HepG2 (cell line): ENCODE measurements around the gene DPYD. TPM values are rescaled to one million over a fixed set of nuclear protein-coding genes. Genes with fewer than 3 reads are reported as not detected.

Experiments
- ATAC-seq: fragments of 200-7000 bp; cut with Tn5 transposase; 3 replicates; pipeline ENCODE4 v1.9.1; 2020; ENCODE audit warnings: mild to moderate bottlenecking, moderate library complexity
- BruUV-seq: library from RNA; stranded (reverse); fragments of 400-500 nt; replicated peaks from 2 replicates; lab custom pipeline; 2021; lab: Mats Ljungman, UMichigan
- CTCF ChIA-PET: fragments of 300-600 bp; formaldehyde crosslinking; extraction: SDS; loops from one replicate; lab custom pipeline; 2021; ENCODE audit warnings: low total read pairs, inconsistent platforms, low intra/inter-chr PET ratio; lab: Yijun Ruan, JAX
- POLR2A ChIA-PET: fragments of 350-600 bp; sonication (Branson Sonifier 250); formaldehyde crosslinking; loops from one replicate; lab custom pipeline; 2020; ENCODE audit warnings: antibody characterized with exemption, inconsistent platforms; lab: Yijun Ruan, JAX
- DNase-seq: peaks from one replicate; pipeline ENCODE4 v3.0.0-alpha.2; 2015; ENCODE audit warnings: low spot score
- FAIRE-seq: peaks from 3 replicates; lab custom pipeline; 2011; peaks lifted over from hg19 to GRCh38; lab: Jason Lieb, UNC
- H2AFZ ChIP-seq: one replicate; pipeline ENCODE4 v1.6.1; 2011; ENCODE audit warnings: low read length, inconsistent platforms
- H3K27ac ChIP-seq: fragments of 300-600 bp; 3 replicates; pipeline ENCODE4 v1.8.0; 2011; ENCODE audit warnings: mixed run types, mild to moderate bottlenecking, mixed read lengths, low read length, inconsistent platforms; ENCODE audit not compliant: insufficient read depth; ENCODE audit errors: extremely low read length
- H3K27me3 ChIP-seq, 2 experiments: fragments of 200-600 bp in 1 of 2; 2 replicates in 1 of 2; 3 replicates in 1 of 2; pipeline versions ENCODE4 v1.6.0 to v1.8.0; 2011; ENCODE audit warnings: low read length in 2 of 2, mild to moderate bottlenecking in 2 of 2, moderate library complexity in 2 of 2, inconsistent platforms in 1 of 2; ENCODE audit not compliant: insufficient read depth in 2 of 2, control insufficient read depth in 1 of 2
- H3K36me3 ChIP-seq, 2 experiments: fragments of 200-600 bp in 1 of 2; replicated peaks in 1 of 2; 2 replicates in 1 of 2; 3 replicates in 1 of 2; pipeline versions ENCODE4 v1.5.1 to v1.8.0; 2011; ENCODE audit warnings: low read length in 2 of 2, inconsistent platforms in 1 of 2; ENCODE audit not compliant: insufficient read depth in 2 of 2, control insufficient read depth in 1 of 2
- H3K4me1 ChIP-seq: 2 replicates; pipeline ENCODE4 v1.5.1; 2012; ENCODE audit warnings: low read length, inconsistent platforms; ENCODE audit not compliant: insufficient read depth
- H3K4me2 ChIP-seq: 2 replicates; pipeline ENCODE4 v1.6.0; 2011; ENCODE audit warnings: low read depth, low read length, inconsistent platforms
- H3K4me3 ChIP-seq, 3 experiments: fragments of 200-600 bp in 1 of 3; sonication (generic), shearing (Covaris generic) in 1 of 3; replicated peaks in 1 of 3; 2 replicates each; pipeline ENCODE4 v1.5.1; 2011 to 2016; ENCODE audit warnings: low read length in 3 of 3, inconsistent platforms in 2 of 3, low read depth in 2 of 3, mild to moderate bottlenecking in 2 of 3, control low read depth in 1 of 3, mixed read lengths in 1 of 3; ENCODE audit not compliant: insufficient read depth in 1 of 3
- H3K79me2 ChIP-seq: one replicate; pipeline ENCODE4 v1.6.1; 2011; ENCODE audit warnings: low read length, inconsistent platforms; ENCODE audit not compliant: insufficient read depth
- H3K9ac ChIP-seq: 2 replicates; pipeline ENCODE4 v1.6.0; 2011; ENCODE audit warnings: mild to moderate bottlenecking, low read depth, low read length, inconsistent platforms; ENCODE audit not compliant: insufficient read depth
- H3K9me3 ChIP-seq: 2 replicates; pipeline ENCODE4 v1.5.1; 2012; ENCODE audit warnings: mild to moderate bottlenecking, low read length
- H4K20me1 ChIP-seq: 2 replicates; pipeline ENCODE4 v1.6.0; 2011; ENCODE audit warnings: inconsistent platforms, mild to moderate bottlenecking, low read length, moderate library complexity; ENCODE audit not compliant: insufficient read depth
- HMGXB3 ChIP-seq: sonication (generic); formaldehyde crosslinking; IDR thresholded peaks from 2 replicates; pipeline ENCODE4 v1.4.0; 2020; ENCODE audit warnings: missing genetic modification reagents, borderline replicate concordance
- RBAK ChIP-seq: sonication (generic); formaldehyde crosslinking; IDR thresholded peaks from 2 replicates; pipeline ENCODE4 v1.5.1; 2020; ENCODE audit warnings: mild to moderate bottlenecking, missing genetic modification reagents
- SMARCC2 ChIP-seq: fragments of 450-650 bp; IDR thresholded peaks from 2 replicates; pipeline ENCODE4 v1.6.1; 2017; ENCODE audit warnings: antibody characterized with exemption, mild to moderate bottlenecking
- TBX3 ChIP-seq: fragments of 450-650 bp; IDR thresholded peaks from 2 replicates; pipeline ENCODE4 v1.6.1; 2017; ENCODE audit warnings: antibody characterized with exemption, mild to moderate bottlenecking, inconsistent platforms, borderline replicate concordance
- TRAFD1 ChIP-seq: sonication (generic); formaldehyde crosslinking; IDR thresholded peaks from 2 replicates; pipeline ENCODE4 v1.5.1; 2020; ENCODE audit warnings: missing genetic modification reagents, mild to moderate bottlenecking, borderline replicate concordance
- ZNF225 ChIP-seq: sonication (generic); formaldehyde crosslinking; IDR thresholded peaks from 2 replicates; pipeline ENCODE4 v1.4.0; 2020; ENCODE audit warnings: mild to moderate bottlenecking, missing genetic modification reagents
- ZNF318 ChIP-seq: sonication (generic); formaldehyde crosslinking; IDR thresholded peaks from 2 replicates; pipeline ENCODE4 v1.4.0; 2020; ENCODE audit warnings: mild to moderate bottlenecking, missing genetic modification reagents
- ZNF468 ChIP-seq: sonication (generic); formaldehyde crosslinking; IDR thresholded peaks from 2 replicates; pipeline ENCODE4 v1.8.0; 2022; ENCODE audit warnings: mild to moderate bottlenecking, moderate library complexity, missing genetic modification reagents
- ZNF747 ChIP-seq: sonication (generic); formaldehyde crosslinking; IDR thresholded peaks from 2 replicates; pipeline ENCODE4 v1.8.1; 2023; ENCODE audit warnings: missing genetic modification reagents, mild to moderate bottlenecking, borderline replicate concordance
- WGBS: methylation state at CpG from one replicate; pipeline ENCODE4 v1.1.6; 2017; ENCODE audit warnings: low lambda C conversion rate; 5-methylcytosine and 5-hydroxymethylcytosine counted together
- in situ Hi-C: cut with HindIII; loops from 2 replicates; pipeline ENCODE4 v1.10.0; 2017; ENCODE audit warnings: low pct_unique_long_range_greater_than_20kb; ENCODE audit not compliant: extremely low pct_ligation_motif_present
- intact Hi-C: fragments of 100-400 bp; cut with micrococcal nuclease; formaldehyde crosslinking; loops from one replicate; pipeline ENCODE4 v1.10.0; 2022; ENCODE audit not compliant: unreplicated experiment
- polyA plus RNA-seq, 8 experiments: library from polyadenylated mRNA; depleted of rRNA in 3 of 8; stranded (reverse) in 7 of 8; unstranded in 1 of 8; fragments of >200 nt; fragmentation: Illumina TruSeq in 4 of 8; extraction: Trizol in 4 of 8; gene quantifications; 2 replicates each; pipeline versions ENCODE4 v1.2.1 to v1.2.3, GENCODE V29; 2011 to 2016; ENCODE audit warnings: low read depth in 4 of 8, missing spikeins in 1 of 8, mixed read lengths in 1 of 8; ENCODE audit not compliant: insufficient read depth in 1 of 8
- total RNA-seq, 5 experiments: library from RNA; depleted of rRNA; stranded (reverse); fragments of >200 nt; fragmentation: Illumina TruSeq; extraction: Trizol; gene quantifications; 2 replicates each; pipeline ENCODE4 v1.2.3, GENCODE V29; 2016; ENCODE audit warnings: low read depth in 1 of 5

The DPYD gene
- total and polyA plus RNA-seq, 2 of the 13 experiments (the other 11 are each of a cell fraction or from before 2014, with no cell fraction given) = 1.3 to 3.4 TPM

GRCh38 chr1:97373000-97373399 is 547.8 kb downstream of the DPYD start (continued):
- TF ChIP-seq ZNF318 (CRISPR knock-in tag) (no peak), TBX3 (no peak)

- H3K4me1 ChIP-seq = no peaks in the 10 kb centered on the region
- no peak for ATAC-seq
- no peak for DNase-seq
- ChIA-PET POLR2A (no interaction called here), CTCF (no interaction called here)
- H3K9me3 ChIP-seq = peaks cover 18% of the 10 kb centered on the region; the same call in 1 of the 2 replicates
- no peak overlapping the region for H3K4me3 ChIP-seq
- H3K27ac ChIP-seq = no peak overlapping the region
- BruUV-seq = no TSS peak
- intact Hi-C loops (no loop called here), in situ Hi-C loops (no loop called here)
- no peaks in the 10 kb centered on the region for H4K20me1 ChIP-seq
- 70% methylated on average over 1 of the region's 1 CpG for WGBS
- H2AFZ ChIP-seq = no peak overlapping the region
- H3K4me2 ChIP-seq = no peak overlapping the region
- FAIRE-seq = no peak
- H3K36me3 ChIP-seq = no peaks in the 10 kb centered on the region
- no peaks in the 10 kb centered on the region for H3K27me3 ChIP-seq
- H3K9ac ChIP-seq = no peak overlapping the region
- H3K79me2 ChIP-seq = no peaks in the 10 kb centered on the region
- TF ChIP-seq ZNF225 (CRISPR knock-in tag) (no peak), SMARCC2 (no peak), ZNF747 (CRISPR knock-in tag) (no peak), TRAFD1 (no peak), ZNF468 (CRISPR knock-in tag) (no peak), HMGXB3 (CRISPR knock-in tag) (no peak), RBAK (CRISPR knock-in tag) (no peak)
These were observed 548.3 kb downstream of the DPYD start for GRCh38 chr1:97372531-97372930.
